Peyer's patch (tissue), 4 donors: ENCODE data around the gene ANK2.

Experiments used
- POLR2A ChIP-seq, 2 donors: fragments of 450-650 bp; IDR thresholded peaks; one replicate each; pipeline ENCODE4 v1.5.1; 2017; ENCODE audit warnings: antibody characterized with exemption in 2 of 2, mild to moderate bottlenecking in 2 of 2, moderate library complexity in 2 of 2
- TF ChIP-seq, protein P1 (sequence below), 6 experiments: fragments of 450-650 bp in 4 of 6; fragments of 200-600 bp in 2 of 6; sonication (generic) in 1 of 6; IDR thresholded peaks; one replicate each; pipeline ENCODE4 v1.5.1; 2017 to 2019; ENCODE audit warnings: antibody characterized with exemption in 6 of 6, mild to moderate bottlenecking in 3 of 6, moderate library complexity in 1 of 6

DNA sequence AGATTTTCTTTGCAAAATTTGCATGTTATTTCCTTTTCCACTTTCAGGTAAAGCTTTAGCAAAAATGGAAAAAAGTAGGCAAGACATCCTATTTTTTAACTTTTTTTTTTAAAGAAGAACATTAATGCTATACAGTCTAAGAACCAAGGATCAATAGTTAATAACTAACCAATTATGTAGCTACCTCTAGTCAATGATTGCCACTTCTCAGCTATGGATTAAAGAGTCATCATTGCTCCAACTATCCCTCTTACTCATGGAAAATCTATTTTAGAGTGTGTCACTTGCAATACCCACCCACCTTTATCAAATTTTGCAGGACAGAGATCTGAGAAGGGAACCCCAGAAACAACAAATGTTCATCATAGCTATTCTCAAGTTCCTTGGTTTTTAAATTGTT lies 223.1 kb downstream of the ANK2 start:
- TF ChIP-seq, protein P1, sequence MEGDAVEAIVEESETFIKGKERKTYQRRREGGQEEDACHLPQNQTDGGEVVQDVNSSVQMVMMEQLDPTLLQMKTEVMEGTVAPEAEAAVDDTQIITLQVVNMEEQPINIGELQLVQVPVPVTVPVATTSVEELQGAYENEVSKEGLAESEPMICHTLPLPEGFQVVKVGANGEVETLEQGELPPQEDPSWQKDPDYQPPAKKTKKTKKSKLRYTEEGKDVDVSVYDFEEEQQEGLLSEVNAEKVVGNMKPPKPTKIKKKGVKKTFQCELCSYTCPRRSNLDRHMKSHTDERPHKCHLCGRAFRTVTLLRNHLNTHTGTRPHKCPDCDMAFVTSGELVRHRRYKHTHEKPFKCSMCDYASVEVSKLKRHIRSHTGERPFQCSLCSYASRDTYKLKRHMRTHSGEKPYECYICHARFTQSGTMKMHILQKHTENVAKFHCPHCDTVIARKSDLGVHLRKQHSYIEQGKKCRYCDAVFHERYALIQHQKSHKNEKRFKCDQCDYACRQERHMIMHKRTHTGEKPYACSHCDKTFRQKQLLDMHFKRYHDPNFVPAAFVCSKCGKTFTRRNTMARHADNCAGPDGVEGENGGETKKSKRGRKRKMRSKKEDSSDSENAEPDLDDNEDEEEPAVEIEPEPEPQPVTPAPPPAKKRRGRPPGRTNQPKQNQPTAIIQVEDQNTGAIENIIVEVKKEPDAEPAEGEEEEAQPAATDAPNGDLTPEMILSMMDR (IDR thresholded peaks at IDR 0.05): no peak
- TF ChIP-seq POLR2A (IDR thresholded peaks at IDR 0.05): no peak
